Measurements from ENCODE around the gene HES2.
"Not testable (repeated sequence)": the region's sequence is repeated elsewhere in the genome, so short reads cannot be mapped to it uniquely, and the experiment has no call there.

Gene HES2

GRCh38 chr1:6438047-6438525 is 18.4 kb upstream of the HES2 start:
- Histone ChIP-seq H3K14ac (ENCODE audit: low read length) (no peak overlapping the region), H4K91ac (ENCODE audit: low read depth, low read length) (no peak overlapping the region), H2AFZ (ENCODE audit: insufficient read depth, low read length, poor library complexity) (no peak overlapping the region), H3K9me3 (ENCODE audit: insufficient read depth, low read depth, low read length) (peaks cover 3% of the 10 kb centered on the region), H2AK5ac (ENCODE audit: low read length) (no peak overlapping the region), H3K79me2 (ENCODE audit: control insufficient read depth, insufficient read depth, low read length, poor library complexity) (no peaks in the 10 kb centered on the region), H3K18ac (ENCODE audit: low read length) (no peak overlapping the region), H3K4me3 (ENCODE audit: low read depth, low read length) (no peak overlapping the region), H3K23ac (ENCODE audit: low read length) (no peak overlapping the region), H3K27me3 (ENCODE audit: insufficient read depth, low read length) (no peaks in the 10 kb centered on the region), H4K12ac (ENCODE audit: low read depth, low read length) (no peak overlapping the region), H2BK5ac (ENCODE audit: low read depth, low read length, poor library complexity) (no peak overlapping the region), H2BK120ac (ENCODE audit: insufficient read depth, low read length, poor library complexity) (no peak overlapping the region), H3K4ac (ENCODE audit: low read depth, low read length) (no peak overlapping the region), H3K79me1 (ENCODE audit: low read length) (peaks cover 3% of the 10 kb centered on the region), H2BK12ac (ENCODE audit: low read length) (no peak overlapping the region), H4K8ac (ENCODE audit: low read depth, low read length) (no peak overlapping the region), H3K4me2 (ENCODE audit: low read length) (no peak overlapping the region), H3K9ac (ENCODE audit: low read length) (no peak overlapping the region), H3K27ac (ENCODE audit: low read depth, low read length) (no peak overlapping the region), H3K4me1 (ENCODE audit: control insufficient read depth in 1 of 2, insufficient read depth in 2 of 2, low read length in 2 of 2) (peaks cover 9% of the 10 kb centered on the region in 2 experiments), H3K36me3 (ENCODE audit: control insufficient read depth in 1 of 2, insufficient read depth in 2 of 2, low read length in 2 of 2) (no peaks in the 10 kb centered on the region)
- WGBS (ENCODE audit: extremely low coverage, insufficient coverage, insufficient read length), result no CpG with 5 or more reads among the region's 5 CpGs
- DNase-seq, result peak; percentile 61 to 82

GRCh38 chr1:6437012-6437700 is 17.4 kb upstream of the HES2 start:
- not testable (repeated sequence) for H4K8ac ChIP-seq (ENCODE audit: low read depth, low read length); H3K4me3 ChIP-seq (ENCODE audit: low read depth, low read length); H2BK120ac ChIP-seq (ENCODE audit: insufficient read depth, low read length, poor library complexity); DNase-seq; H3K79me2 ChIP-seq (ENCODE audit: control insufficient read depth, insufficient read depth, low read length, poor library complexity); H3K9ac ChIP-seq (ENCODE audit: low read length); H2BK12ac ChIP-seq (ENCODE audit: low read length); H3K27ac ChIP-seq (ENCODE audit: low read depth, low read length); H2AK5ac ChIP-seq (ENCODE audit: low read length); H2BK5ac ChIP-seq (ENCODE audit: low read depth, low read length, poor library complexity); H4K91ac ChIP-seq (ENCODE audit: low read depth, low read length); H3K18ac ChIP-seq (ENCODE audit: low read length); H3K27me3 ChIP-seq (ENCODE audit: insufficient read depth, low read length); H4K12ac ChIP-seq (ENCODE audit: low read depth, low read length); H3K36me3 ChIP-seq (ENCODE audit: control insufficient read depth in 1 of 2, insufficient read depth in 2 of 2, low read length in 2 of 2); H3K4me1 ChIP-seq (ENCODE audit: control insufficient read depth in 1 of 2, insufficient read depth in 2 of 2, low read length in 2 of 2); H3K4ac ChIP-seq (ENCODE audit: low read depth, low read length); H2AFZ ChIP-seq (ENCODE audit: insufficient read depth, low read length, poor library complexity); H3K14ac ChIP-seq (ENCODE audit: low read length); H3K23ac ChIP-seq (ENCODE audit: low read length); H3K79me1 ChIP-seq (ENCODE audit: low read length); H3K4me2 ChIP-seq (ENCODE audit: low read length); H3K9me3 ChIP-seq (ENCODE audit: insufficient read depth, low read depth, low read length)
- no CpG with 5 or more reads among the region's 22 CpGs for WGBS (ENCODE audit: extremely low coverage, insufficient coverage, insufficient read length)

GRCh38 chr1:6436277-6436676 is 16.6 kb upstream of the HES2 start:
- not testable (repeated sequence) for H3K18ac ChIP-seq (ENCODE audit: low read length); H2AFZ ChIP-seq (ENCODE audit: insufficient read depth, low read length, poor library complexity); H4K8ac ChIP-seq (ENCODE audit: low read depth, low read length); H3K4me2 ChIP-seq (ENCODE audit: low read length); H3K23ac ChIP-seq (ENCODE audit: low read length); H3K79me1 ChIP-seq (ENCODE audit: low read length); H4K12ac ChIP-seq (ENCODE audit: low read depth, low read length); H3K27me3 ChIP-seq (ENCODE audit: insufficient read depth, low read length); H3K79me2 ChIP-seq (ENCODE audit: control insufficient read depth, insufficient read depth, low read length, poor library complexity); H3K36me3 ChIP-seq (ENCODE audit: control insufficient read depth in 1 of 2, insufficient read depth in 2 of 2, low read length in 2 of 2); H3K14ac ChIP-seq (ENCODE audit: low read length); H3K4me1 ChIP-seq (ENCODE audit: control insufficient read depth in 1 of 2, insufficient read depth in 2 of 2, low read length in 2 of 2); H3K9ac ChIP-seq (ENCODE audit: low read length); H4K91ac ChIP-seq (ENCODE audit: low read depth, low read length); H3K9me3 ChIP-seq (ENCODE audit: insufficient read depth, low read depth, low read length); H2BK5ac ChIP-seq (ENCODE audit: low read depth, low read length, poor library complexity); H3K27ac ChIP-seq (ENCODE audit: low read depth, low read length); H2BK120ac ChIP-seq (ENCODE audit: insufficient read depth, low read length, poor library complexity); H2AK5ac ChIP-seq (ENCODE audit: low read length); H2BK12ac ChIP-seq (ENCODE audit: low read length); H3K4me3 ChIP-seq (ENCODE audit: low read depth, low read length); H3K4ac ChIP-seq (ENCODE audit: low read depth, low read length); DNase-seq
- WGBS (ENCODE audit: extremely low coverage, insufficient coverage, insufficient read length), result no CpG with 5 or more reads among the region's 3 CpGs

DNA sequence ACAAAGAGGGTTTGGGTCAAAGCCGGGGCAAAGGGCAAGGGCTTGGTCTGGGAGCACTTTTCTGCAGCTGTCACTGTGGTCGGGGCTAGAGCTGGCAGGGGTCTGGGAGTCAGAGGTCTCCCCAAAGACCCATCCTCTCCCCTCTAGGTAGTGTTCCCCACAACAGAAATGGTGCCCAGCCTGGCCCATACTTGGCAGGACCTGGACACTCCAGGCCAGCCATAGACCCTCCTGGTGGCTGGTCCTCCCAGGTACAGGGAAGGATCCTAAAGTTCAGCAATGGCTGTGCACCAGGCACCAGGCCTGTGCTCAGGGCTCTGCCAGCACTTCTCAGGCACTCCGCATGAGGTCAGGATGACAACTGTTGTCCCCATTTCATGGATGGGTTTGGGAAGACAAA is 15.8 kb upstream of the HES2 start:
- no peak overlapping the region for H4K91ac ChIP-seq (ENCODE audit: low read depth, low read length)
- H4K8ac ChIP-seq (ENCODE audit: low read depth, low read length), result no peak overlapping the region
- H2AFZ ChIP-seq (ENCODE audit: insufficient read depth, low read length, poor library complexity), result no peak overlapping the region
- no peak overlapping the region for H2AK5ac ChIP-seq (ENCODE audit: low read length)
- no peak overlapping the region for H3K27ac ChIP-seq (ENCODE audit: low read depth, low read length)
- no peak for DNase-seq
- no peak overlapping the region for H3K18ac ChIP-seq (ENCODE audit: low read length)
- H3K4me3 ChIP-seq (ENCODE audit: low read depth, low read length), result no peak overlapping the region
- H2BK12ac ChIP-seq (ENCODE audit: low read length), result no peak overlapping the region
- no peaks in the 10 kb centered on the region for H3K36me3 ChIP-seq (ENCODE audit: control insufficient read depth in 1 of 2, insufficient read depth in 2 of 2, low read length in 2 of 2)
- H3K27me3 ChIP-seq (ENCODE audit: insufficient read depth, low read length), result no peaks in the 10 kb centered on the region
- H3K9me3 ChIP-seq (ENCODE audit: insufficient read depth, low read depth, low read length), result no peaks in the 10 kb centered on the region
- no peak overlapping the region for H3K14ac ChIP-seq (ENCODE audit: low read length)
- WGBS (ENCODE audit: extremely low coverage, insufficient coverage, insufficient read length), result no CpG with 5 or more reads among the region's 3 CpGs
- H3K79me1 ChIP-seq (ENCODE audit: low read length), result peaks cover 3% of the 10 kb centered on the region
- H3K79me2 ChIP-seq (ENCODE audit: control insufficient read depth, insufficient read depth, low read length, poor library complexity), result no peaks in the 10 kb centered on the region
- H3K4me2 ChIP-seq (ENCODE audit: low read length), result no peak overlapping the region
- H3K4me1 ChIP-seq (ENCODE audit: control insufficient read depth in 1 of 2, insufficient read depth in 2 of 2, low read length in 2 of 2), result peaks cover 8 to 10% of the 10 kb centered on the region in 2 experiments
- no peak overlapping the region for H3K9ac ChIP-seq (ENCODE audit: low read length)
- no peak overlapping the region for H3K4ac ChIP-seq (ENCODE audit: low read depth, low read length)
- no peak overlapping the region for H2BK120ac ChIP-seq (ENCODE audit: insufficient read depth, low read length, poor library complexity)
- no peak overlapping the region for H2BK5ac ChIP-seq (ENCODE audit: low read depth, low read length, poor library complexity)
- no peak overlapping the region for H4K12ac ChIP-seq (ENCODE audit: low read depth, low read length)
- no peak overlapping the region for H3K23ac ChIP-seq (ENCODE audit: low read length)
